Measurements from ENCODE around the gene UQCRC2. TPM values are rescaled to one million over a fixed set of nuclear protein-coding genes. Genes with fewer than 3 reads are reported as not detected.

Gene UQCRC2
- total RNA-seq, 1 experiment from 2014 or later, result 343 TPM

DNA sequence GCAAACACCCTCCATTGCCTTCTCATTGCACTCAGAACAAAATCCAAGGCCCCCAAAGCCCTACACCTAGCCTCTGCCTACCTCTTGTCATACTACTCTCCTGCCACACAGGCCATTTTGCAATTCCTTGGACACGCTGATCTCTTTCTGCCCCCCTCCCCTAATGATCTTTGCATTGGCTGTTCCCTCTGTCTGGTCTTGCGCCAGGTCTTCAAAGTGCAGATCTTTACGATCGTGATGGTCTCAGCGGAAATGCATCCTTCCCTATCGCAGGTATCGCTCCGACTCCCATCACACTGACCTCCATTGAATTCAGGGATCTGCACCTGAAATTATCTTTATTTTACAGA is 54.0 kb downstream of the UQCRC2 start:
- DNase-seq, result no peak
- Mint-ChIP-seq H3K4me1 (ENCODE audit: low read depth, unreplicated experiment) (peaks cover 32% of the 10 kb centered on the region), H3K9me3 (ENCODE audit: low read depth, unreplicated experiment) (no peaks in the 10 kb centered on the region), H3K4me3 (ENCODE audit: low read depth, unreplicated experiment) (peak overlapping the region; percentile 80), H3K36me3 (ENCODE audit: insufficient read depth, unreplicated experiment) (peaks cover 23% of the 10 kb centered on the region), H3K27ac (ENCODE audit: unreplicated experiment) (peak overlapping the region; percentile 1), H3K27me3 (ENCODE audit: unreplicated experiment) (no peaks in the 10 kb centered on the region)
- intact Hi-C loops (cut with micrococcal nuclease; ENCODE audit: unreplicated experiment), result no loop called here
- TF ChIP-seq, protein P1, sequence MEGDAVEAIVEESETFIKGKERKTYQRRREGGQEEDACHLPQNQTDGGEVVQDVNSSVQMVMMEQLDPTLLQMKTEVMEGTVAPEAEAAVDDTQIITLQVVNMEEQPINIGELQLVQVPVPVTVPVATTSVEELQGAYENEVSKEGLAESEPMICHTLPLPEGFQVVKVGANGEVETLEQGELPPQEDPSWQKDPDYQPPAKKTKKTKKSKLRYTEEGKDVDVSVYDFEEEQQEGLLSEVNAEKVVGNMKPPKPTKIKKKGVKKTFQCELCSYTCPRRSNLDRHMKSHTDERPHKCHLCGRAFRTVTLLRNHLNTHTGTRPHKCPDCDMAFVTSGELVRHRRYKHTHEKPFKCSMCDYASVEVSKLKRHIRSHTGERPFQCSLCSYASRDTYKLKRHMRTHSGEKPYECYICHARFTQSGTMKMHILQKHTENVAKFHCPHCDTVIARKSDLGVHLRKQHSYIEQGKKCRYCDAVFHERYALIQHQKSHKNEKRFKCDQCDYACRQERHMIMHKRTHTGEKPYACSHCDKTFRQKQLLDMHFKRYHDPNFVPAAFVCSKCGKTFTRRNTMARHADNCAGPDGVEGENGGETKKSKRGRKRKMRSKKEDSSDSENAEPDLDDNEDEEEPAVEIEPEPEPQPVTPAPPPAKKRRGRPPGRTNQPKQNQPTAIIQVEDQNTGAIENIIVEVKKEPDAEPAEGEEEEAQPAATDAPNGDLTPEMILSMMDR (IDR thresholded peaks at IDR 0.05; ENCODE audit: unreplicated experiment), result no peak
- CTCF ChIA-PET, result interaction anchor here (1.1 to 2.6 kb wide), 6 partner anchors 11 to 182 kb away, joined by 3 to 33 read pairs (median 9); no protein-coding TSS in a partner anchor
- no TSS peak for BruUV-seq (replicated peaks)

DNA sequence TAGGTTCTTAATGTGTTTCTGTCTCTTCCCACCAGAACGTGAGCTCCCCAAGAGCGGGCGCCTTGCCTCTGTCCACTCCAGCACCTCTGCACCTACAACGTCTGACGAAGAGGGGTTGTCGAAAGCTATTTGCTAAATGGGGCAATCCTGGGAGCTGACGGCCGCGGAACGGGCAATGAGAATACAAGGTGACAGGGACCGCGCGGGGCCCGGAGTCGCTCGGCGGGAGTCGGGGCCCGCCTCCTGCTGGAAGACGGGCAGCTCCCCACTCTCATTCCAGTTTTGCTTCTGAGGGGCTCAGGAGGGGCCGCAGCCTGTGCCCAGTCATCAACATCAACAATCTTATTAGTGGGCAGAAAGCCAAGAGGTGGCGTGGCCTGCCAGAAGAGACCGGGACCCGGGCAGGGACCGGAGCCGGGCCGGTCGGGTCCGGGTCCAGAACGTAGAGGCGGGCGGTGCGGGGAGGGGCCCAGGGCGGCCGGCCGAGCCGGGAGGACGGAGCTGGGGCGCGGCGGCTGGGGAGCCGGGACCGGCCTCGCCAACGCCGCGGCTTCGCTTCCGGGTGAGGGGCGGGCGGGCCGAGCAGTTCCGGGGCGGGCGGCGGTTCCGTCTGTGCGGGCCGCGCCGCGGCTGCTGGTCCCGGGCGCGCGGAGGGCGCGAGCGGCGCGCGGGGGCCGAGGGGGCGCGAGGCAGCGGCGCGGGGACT is 54.5 kb downstream of the UQCRC2 start, which contains the start of gene MOSMO:
Gene MOSMO (plus strand): TSS at position 603 of the 706 bp plus-strand sequence. CDS start 191 bp downstream, outside the sequence.
- TF ChIP-seq, protein P1 (IDR thresholded peaks at IDR 0.05; ENCODE audit: unreplicated experiment), result no peak
- intact Hi-C loops (cut with micrococcal nuclease; ENCODE audit: unreplicated experiment), result no loop called here
- H3K9me3 Mint-ChIP-seq (ENCODE audit: low read depth, unreplicated experiment), result no peaks in the 10 kb centered on the region
- peak within 1 kb of the TSS; percentile 66 for H3K27ac Mint-ChIP-seq (ENCODE audit: unreplicated experiment)
- H3K4me3 Mint-ChIP-seq (ENCODE audit: low read depth, unreplicated experiment), result peak within 1 kb of the TSS; percentile 80
- no peaks in the 10 kb centered on the region for H3K27me3 Mint-ChIP-seq (ENCODE audit: unreplicated experiment)
- H3K4me1 Mint-ChIP-seq (ENCODE audit: low read depth, unreplicated experiment), result peaks cover 37% of the 10 kb centered on the region
- DNase-seq, result peak; percentile 78
- CTCF ChIA-PET, result interaction anchor here (0.6 to 2.6 kb wide), 9 partner anchors 9 to 282 kb away, joined by 3 to 33 read pairs (median 7); no protein-coding TSS in a partner anchor
- TSS peak; percentile 76 for BruUV-seq (replicated peaks)
- H3K36me3 Mint-ChIP-seq (ENCODE audit: insufficient read depth, unreplicated experiment), result peaks cover 23% of the 10 kb centered on the region

- Mint-ChIP-seq H3K4me3 (ENCODE audit: low read depth, unreplicated experiment) (peak overlapping the region; percentile 80), H3K4me1 (ENCODE audit: low read depth, unreplicated experiment) (peaks cover 41% of the 10 kb centered on the region), H3K27ac (ENCODE audit: unreplicated experiment) (peak overlapping the region; percentile 66), H3K27me3 (ENCODE audit: unreplicated experiment) (no peaks in the 10 kb centered on the region), H3K36me3 (ENCODE audit: insufficient read depth, unreplicated experiment) (peaks cover 23% of the 10 kb centered on the region), H3K9me3 (ENCODE audit: low read depth, unreplicated experiment) (no peaks in the 10 kb centered on the region)
- TF ChIP-seq, protein P1 (IDR thresholded peaks at IDR 0.05; ENCODE audit: unreplicated experiment), result no peak
- intact Hi-C loops (cut with micrococcal nuclease; ENCODE audit: unreplicated experiment), result no loop called here
- CTCF ChIA-PET, result interaction anchor here (0.6 to 2.6 kb wide), 13 partner anchors 9 to 281 kb away, joined by 3 to 33 read pairs (median 7); no protein-coding TSS in a partner anchor
- no peak for DNase-seq
- no TSS peak for BruUV-seq (replicated peaks)
Measured at GRCh38 chr16:22008215-22009059, 55.3 kb downstream of the UQCRC2 start.

DNA sequence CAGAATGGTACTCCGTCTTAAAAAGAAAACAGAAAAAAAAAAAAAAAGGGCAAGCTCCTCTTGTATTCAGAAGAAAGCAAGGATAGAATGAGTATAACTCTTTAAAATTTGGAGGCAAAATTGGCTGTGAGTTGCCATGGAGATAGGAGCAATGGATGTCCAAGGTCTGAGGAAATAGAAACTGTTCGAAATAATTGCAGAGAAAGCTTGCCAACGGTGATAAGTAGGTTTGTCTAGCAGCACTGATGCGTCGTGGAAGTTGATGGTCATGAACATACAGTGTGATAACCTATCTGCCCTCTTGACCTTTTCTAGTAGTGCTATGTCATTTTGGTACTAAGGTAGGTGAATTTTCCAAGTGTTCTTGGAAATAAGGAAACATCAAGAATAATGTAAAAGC is 57.7 kb downstream of the UQCRC2 start:
- H3K4me1 Mint-ChIP-seq (ENCODE audit: low read depth, unreplicated experiment), result peaks cover 52% of the 10 kb centered on the region
- TF ChIP-seq, protein P1 (IDR thresholded peaks at IDR 0.05; ENCODE audit: unreplicated experiment), result no peak
- no peaks in the 10 kb centered on the region for H3K9me3 Mint-ChIP-seq (ENCODE audit: low read depth, unreplicated experiment)
- no peak overlapping the region for H3K4me3 Mint-ChIP-seq (ENCODE audit: low read depth, unreplicated experiment)
- no peaks in the 10 kb centered on the region for H3K27me3 Mint-ChIP-seq (ENCODE audit: unreplicated experiment)
- H3K27ac Mint-ChIP-seq (ENCODE audit: unreplicated experiment), result no peak overlapping the region
- peaks cover 23% of the 10 kb centered on the region for H3K36me3 Mint-ChIP-seq (ENCODE audit: insufficient read depth, unreplicated experiment)
- BruUV-seq (replicated peaks), result no TSS peak
- no peak for DNase-seq
- CTCF ChIA-PET, result no interaction called here
- intact Hi-C loops (cut with micrococcal nuclease; ENCODE audit: unreplicated experiment), result loop anchor here (2.0 kb wide), 1 partner anchor 16 kb away; no protein-coding TSS in a partner anchor

Measured in Calu3 (cell line).